ENCODE data around the gene KHK. TPM values are rescaled to one million over a fixed set of nuclear protein-coding genes. Genes with fewer than 3 reads are reported as not detected.

The KHK gene
- total and polyA plus RNA-seq, 9 of the 15 experiments (the other 6 are each of a cell fraction or from before 2014, with no cell fraction given) = 1.5 to 10.7 (median 5.2) TPM

- no peaks in the 10 kb centered on the region for H3K79me2 ChIP-seq (ENCODE audit: control insufficient read depth, insufficient read depth, low read length)
- intact Hi-C loops (cut with micrococcal nuclease) = no loop called here
These were observed 28.4 kb upstream of the KHK start for GRCh38 chr2:27058210-27058609.

GRCh38 chr2:27059141-27059820 is 27.3 kb upstream of the KHK start:
- FAIRE-seq = no peak
- Histone ChIP-seq H3K9me3 (replicated peaks; ENCODE audit: control insufficient read depth, insufficient read depth, low read depth, low read length) (no peaks in the 10 kb centered on the region), H3K27me3 (ENCODE audit: control insufficient read depth in 2 of 2, insufficient read depth in 2 of 2, low read length in 2 of 2) (no peaks in the 10 kb centered on the region), H3K36me3 (ENCODE audit: control insufficient read depth, insufficient read depth, low read length) (peaks cover 63% of the 10 kb centered on the region), H3K27ac (ENCODE audit: extremely low read depth, low read depth, low read length) (no peak overlapping the region), H3K4me2 (ENCODE audit: insufficient read depth, low read length) (no peak overlapping the region), H3K9me1 (ENCODE audit: control insufficient read depth, insufficient read depth, low read length) (no peaks in the 10 kb centered on the region), H3K4me3 (no peak overlapping the region), H4K20me1 (replicated peaks; ENCODE audit: control insufficient read depth, insufficient read depth, low read length) (no peaks in the 10 kb centered on the region), H2AFZ (ENCODE audit: low read depth, low read length) (no peak overlapping the region), H3K79me2 (ENCODE audit: control insufficient read depth, insufficient read depth, low read length) (no peaks in the 10 kb centered on the region), H3K4me1 (replicated peaks in 1 of 2; ENCODE audit: control insufficient read depth in 2 of 2, insufficient read depth in 2 of 2, low read length in 2 of 2) (peaks cover 32 to 37% of the 10 kb centered on the region in 2 experiments), H3K9ac (ENCODE audit: insufficient read depth in 1 of 2, low read depth in 2 of 2, low read length in 2 of 2) (no peak overlapping the region)
- intact Hi-C loops (cut with micrococcal nuclease) = no loop called here
- 88% methylated on average over 15 of the region's 15 CpGs for WGBS (ENCODE audit: insufficient coverage, low coverage, missing lambda C conversion rate)
- ChIA-PET POLR2A (interaction anchor here (0.8 to 10.5 kb wide), 10 partner anchors 7 to 102 kb away, joined by 3 to 112 read pairs (median 4); partner anchors contain the start of genes AGBL5 and OST4), CTCF (ENCODE audit: low intra/inter-chr PET ratio) (no interaction called here)
- no TSS peak for BruUV-seq (replicated peaks)
- TF ChIP-seq GABPB1 (CRISPR knock-in tag; IDR thresholded peaks at IDR 0.05) (no peak), RBFOX2 (IDR thresholded peaks at IDR 0.05; ENCODE audit: low read depth, low read length) (peak; percentile 25; the same call in 1 of the 2 replicates), POLR2G (IDR thresholded peaks at IDR 0.05; ENCODE audit: low read depth, low read length) (0 out of 2 replicates have a peak, but pooled peaks have one; percentile 44)
- no peak for ATAC-seq
- no peak for DNase-seq (ENCODE audit: extremely low read depth in 1 of 4, low spot score in 3 of 4)
- in situ Hi-C loops (cut with MboI) = no loop called here

More at GRCh38 chr2:27058210-27058609, 28.4 kb upstream of the KHK start:
- H3K4me3 ChIP-seq = no peak overlapping the region
- ATAC-seq (no peak), FAIRE-seq (no peak), DNase-seq (ENCODE audit: extremely low read depth in 1 of 4, low spot score in 3 of 4) (no peak)
- peaks cover 24 to 28% of the 10 kb centered on the region in 2 experiments for H3K4me1 ChIP-seq (replicated peaks in 1 of 2; ENCODE audit: control insufficient read depth in 2 of 2, insufficient read depth in 2 of 2, low read length in 2 of 2)
- WGBS (ENCODE audit: insufficient coverage, low coverage, missing lambda C conversion rate) = 85% methylated on average over 10 of the region's 10 CpGs
- no peaks in the 10 kb centered on the region for H3K9me3 ChIP-seq (replicated peaks; ENCODE audit: control insufficient read depth, insufficient read depth, low read depth, low read length)
- peak overlapping the region in 1 of 2 experiments; percentile 6; a peak in 1 of 4 replicates for H3K9ac ChIP-seq (ENCODE audit: insufficient read depth in 1 of 2, low read depth in 2 of 2, low read length in 2 of 2)
- no peaks in the 10 kb centered on the region for H3K27me3 ChIP-seq (ENCODE audit: control insufficient read depth in 2 of 2, insufficient read depth in 2 of 2, low read length in 2 of 2)
- no peak overlapping the region for H3K27ac ChIP-seq (ENCODE audit: extremely low read depth, low read depth, low read length)
- no peaks in the 10 kb centered on the region for H4K20me1 ChIP-seq (replicated peaks; ENCODE audit: control insufficient read depth, insufficient read depth, low read length)
- ChIA-PET POLR2A (interaction anchor here (0.6 to 10.5 kb wide), 7 partner anchors 8 to 104 kb away, joined by 3 to 112 read pairs (median 4); partner anchors contain the start of gene OST4), CTCF (ENCODE audit: low intra/inter-chr PET ratio) (no interaction called here)
- H2AFZ ChIP-seq (ENCODE audit: low read depth, low read length) = no peak overlapping the region
- BruUV-seq (replicated peaks) = no TSS peak
- in situ Hi-C loops (cut with MboI) = no loop called here
- H3K4me2 ChIP-seq (ENCODE audit: insufficient read depth, low read length) = no peak overlapping the region
- peaks cover 71% of the 10 kb centered on the region for H3K36me3 ChIP-seq (ENCODE audit: control insufficient read depth, insufficient read depth, low read length)
- TF ChIP-seq FUS (optimal IDR thresholded peaks at IDR 0.05; ENCODE audit: low read depth, low read length) (no peak), POLR2G (IDR thresholded peaks at IDR 0.05; ENCODE audit: low read depth, low read length) (peak; percentile 25; the same call in 1 of the 2 replicates)
- no peaks in the 10 kb centered on the region for H3K9me1 ChIP-seq (ENCODE audit: control insufficient read depth, insufficient read depth, low read length)
